ENCODE data around the gene RRM1.
A peak's percentile ranks its signal among the peaks of the same experiment; 100 is the strongest.
"Not testable (repeated sequence)": the region's sequence is repeated elsewhere in the genome, so short reads cannot be mapped to it uniquely, and the experiment has no call there.

Gene RRM1

DNA sequence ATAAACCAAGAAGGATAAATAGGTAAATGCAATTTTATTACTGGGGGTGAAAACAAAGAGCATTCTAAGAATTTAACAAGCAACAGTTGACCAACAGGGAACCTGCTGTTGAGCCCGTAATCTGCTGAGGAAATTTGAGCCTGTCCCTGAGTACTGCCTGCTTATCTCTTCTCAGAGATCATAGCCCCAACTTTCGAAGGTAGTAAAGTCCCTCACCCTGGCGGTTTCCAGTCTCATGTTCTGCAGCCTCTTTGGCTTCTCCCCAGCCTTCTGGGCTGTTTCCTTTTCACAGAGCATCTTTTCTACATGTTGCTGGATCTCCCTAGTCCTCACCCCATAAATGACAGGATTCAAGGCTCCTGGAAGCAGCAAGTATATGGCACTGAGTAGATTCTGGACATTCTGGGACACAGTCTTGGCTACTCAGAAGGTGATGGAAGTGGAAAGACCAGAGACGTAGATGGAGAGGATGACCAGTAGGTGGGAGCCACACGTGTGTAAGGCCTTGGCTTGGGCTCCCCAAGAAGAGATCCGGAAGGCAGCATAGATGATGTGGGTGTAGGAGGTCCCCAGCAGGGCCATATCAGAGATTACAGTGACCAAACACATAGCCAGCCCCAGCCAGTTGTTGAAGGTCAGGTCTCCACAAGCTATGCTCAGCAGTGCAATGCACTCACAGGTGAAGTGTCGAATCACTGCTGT, 51.6 kb downstream of the RRM1 start:
- no peak for DNase-seq

DNA sequence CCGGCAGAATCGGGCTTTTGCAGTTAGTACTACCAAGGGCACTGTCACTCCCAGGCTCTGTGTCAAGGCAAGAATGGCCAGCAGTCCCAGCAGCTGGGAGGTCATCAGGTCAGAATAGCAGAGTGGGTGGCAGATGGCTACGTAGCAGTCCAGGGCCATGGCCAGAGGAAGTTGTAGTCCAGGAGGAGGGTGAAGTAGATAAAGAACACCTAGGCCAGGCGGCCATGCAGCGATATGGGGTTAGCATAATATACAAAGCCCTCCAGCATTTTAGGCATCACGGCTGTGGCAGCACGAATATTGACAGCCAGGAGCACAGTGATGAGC, 52.1 kb downstream of the RRM1 start:
- DNase-seq: no peak

DNA sequence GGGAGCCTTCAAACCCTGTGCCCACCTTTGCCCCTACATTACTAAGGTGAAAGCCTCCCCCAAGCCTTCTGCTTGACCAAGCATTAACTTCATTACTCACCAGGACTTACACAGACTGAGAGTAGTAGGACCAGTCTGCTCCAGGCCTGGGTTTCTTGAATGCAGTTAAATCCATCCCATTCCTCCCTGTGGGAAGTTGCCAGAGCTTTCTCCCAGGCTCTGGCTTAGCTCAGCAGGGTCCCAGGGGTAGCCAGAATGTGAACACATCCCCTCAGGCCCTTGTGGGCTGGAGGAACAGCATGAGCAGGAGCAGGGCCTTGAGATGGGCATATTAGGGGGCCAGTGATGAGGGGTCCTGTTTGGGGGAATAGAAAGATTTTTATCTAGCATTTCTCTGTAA, 59.9 kb downstream of the RRM1 start:
- no peak for DNase-seq

DNA sequence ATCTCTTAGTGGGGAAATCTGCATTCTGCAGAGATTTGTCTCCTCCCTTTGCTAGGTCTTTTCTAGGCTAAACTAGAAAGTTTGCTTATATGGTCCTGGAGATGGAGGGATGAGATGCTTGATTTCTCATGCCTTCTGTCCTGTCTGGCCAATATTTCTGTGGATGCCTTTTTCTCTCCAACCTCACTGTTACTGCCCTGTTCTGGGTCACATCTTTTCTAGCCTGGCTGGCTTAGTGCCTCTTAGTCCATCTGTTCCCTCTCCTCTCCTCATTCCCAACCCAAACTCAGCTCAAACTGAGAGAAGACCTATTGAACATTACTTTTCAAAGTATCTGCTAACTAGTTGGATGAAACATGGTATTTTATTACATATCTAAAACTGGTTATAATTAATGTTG, 62.0 kb downstream of the RRM1 start:
- no peak for DNase-seq

DNA sequence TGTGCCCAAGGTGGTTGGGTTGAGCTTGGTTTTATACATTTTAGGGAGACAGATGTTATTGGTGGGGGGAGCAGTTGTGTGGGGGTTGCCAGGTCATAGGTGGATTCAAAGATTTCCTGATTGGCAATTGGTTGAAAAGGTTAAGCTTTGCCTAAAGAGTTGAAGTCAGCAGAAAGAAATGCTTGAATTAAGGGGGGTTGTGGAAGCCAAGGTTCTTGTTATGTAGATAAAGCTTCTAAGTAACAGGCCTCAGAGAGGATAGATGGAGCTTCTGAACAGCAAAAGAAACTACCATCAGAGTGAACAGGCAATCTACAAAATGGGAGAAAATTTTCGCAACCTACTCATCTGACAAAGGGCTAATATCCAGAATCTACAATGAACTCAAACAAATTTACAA, 64.2 kb downstream of the RRM1 start:
- not testable (repeated sequence) for DNase-seq

DNA sequence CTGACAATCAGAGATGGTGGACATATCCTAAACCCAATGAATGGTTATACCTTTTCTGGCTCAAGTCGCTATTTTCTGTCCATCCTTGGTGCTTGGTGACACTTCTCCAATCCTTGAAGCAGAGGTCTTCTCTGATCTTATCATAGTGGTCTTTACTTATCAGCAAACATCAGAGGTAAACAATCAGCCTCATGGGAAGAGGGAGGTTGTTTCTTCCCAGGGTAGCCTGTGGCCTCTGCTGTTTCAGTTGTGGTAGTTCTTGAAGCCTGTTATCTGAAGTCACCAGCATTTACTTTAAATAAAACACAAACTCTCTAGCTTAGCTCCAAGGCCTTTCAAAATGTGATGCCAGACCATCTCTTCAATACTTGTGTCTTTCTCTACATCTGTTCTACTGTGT, 66.7 kb downstream of the RRM1 start:
- DNase-seq: no peak

DNA sequence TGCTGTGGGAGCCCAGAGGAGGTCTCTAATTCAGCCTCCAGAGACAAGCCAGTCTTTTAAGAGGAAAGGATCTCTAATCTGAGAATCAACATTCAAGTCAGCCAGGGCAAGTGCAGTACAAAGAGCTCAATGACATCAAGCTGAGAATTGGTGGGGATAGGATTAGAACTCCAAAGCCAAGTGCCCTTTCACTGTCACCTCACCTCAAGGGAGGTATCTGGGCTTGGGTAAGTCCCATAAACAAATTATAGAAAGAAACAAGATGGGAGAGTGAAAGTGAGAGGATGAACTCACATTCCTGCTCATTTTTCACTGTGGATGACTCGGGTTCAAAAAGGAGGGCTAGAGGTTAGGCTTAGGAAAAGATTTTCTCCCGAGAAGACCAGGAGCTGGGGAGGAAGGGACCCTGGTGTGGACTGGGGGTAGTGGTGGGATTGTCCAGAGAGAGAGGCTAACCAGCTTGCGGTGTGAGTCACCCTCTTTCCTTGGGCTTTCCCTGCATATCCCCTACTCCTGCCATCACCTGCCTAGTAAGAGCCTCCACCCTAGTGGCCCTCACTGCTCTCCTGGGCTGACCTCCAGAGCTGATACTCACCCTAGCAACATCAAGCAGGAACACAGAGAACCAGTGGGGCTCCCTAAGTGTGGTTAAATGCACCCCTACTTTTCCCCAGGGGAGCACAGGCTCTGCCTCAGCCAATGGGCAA, 70.4 kb downstream of the RRM1 start:
- DNase-seq: no peak

DNA sequence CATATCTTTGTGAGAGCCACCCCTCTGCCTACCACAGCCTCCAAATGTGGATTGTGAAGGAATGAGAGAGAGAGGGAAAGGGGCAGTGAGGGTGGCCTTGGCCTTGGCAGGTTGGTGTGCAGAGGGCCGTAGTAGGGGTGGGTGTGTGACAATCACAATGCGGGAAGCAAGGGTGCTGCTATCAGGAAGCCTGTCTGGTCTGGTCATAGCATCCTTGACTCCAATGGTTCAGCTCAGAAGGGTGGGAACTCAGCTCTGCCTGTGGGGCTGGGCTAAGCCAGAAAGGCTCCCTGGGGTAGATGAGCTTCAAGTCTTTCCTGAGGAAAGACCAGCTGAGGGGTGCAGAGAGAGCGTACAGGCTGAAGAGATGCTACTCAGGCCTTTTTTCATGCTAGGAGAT, 72.7 kb downstream of the RRM1 start:
- no peak for DNase-seq

DNA sequence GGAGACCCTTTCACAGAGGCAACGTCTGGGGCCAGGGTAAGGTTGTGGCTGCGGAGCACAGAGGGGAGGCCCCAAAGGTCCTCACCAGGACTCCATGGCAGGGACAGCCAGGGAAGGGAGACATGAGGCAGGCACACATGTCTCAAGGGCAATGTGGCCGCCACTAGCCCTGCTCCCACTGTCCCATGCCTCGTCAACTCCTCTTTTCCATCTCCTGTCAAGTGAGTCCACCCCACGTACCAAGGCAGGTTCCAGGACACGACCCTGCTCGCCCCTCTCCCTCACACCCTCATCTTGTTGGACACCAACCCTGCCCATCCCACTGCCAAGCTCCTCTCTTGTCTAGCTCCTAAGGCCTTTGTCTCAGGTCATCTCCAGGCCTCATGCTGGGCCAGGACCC, 73.2 kb downstream of the RRM1 start:
- DNase-seq: no peak

DNA sequence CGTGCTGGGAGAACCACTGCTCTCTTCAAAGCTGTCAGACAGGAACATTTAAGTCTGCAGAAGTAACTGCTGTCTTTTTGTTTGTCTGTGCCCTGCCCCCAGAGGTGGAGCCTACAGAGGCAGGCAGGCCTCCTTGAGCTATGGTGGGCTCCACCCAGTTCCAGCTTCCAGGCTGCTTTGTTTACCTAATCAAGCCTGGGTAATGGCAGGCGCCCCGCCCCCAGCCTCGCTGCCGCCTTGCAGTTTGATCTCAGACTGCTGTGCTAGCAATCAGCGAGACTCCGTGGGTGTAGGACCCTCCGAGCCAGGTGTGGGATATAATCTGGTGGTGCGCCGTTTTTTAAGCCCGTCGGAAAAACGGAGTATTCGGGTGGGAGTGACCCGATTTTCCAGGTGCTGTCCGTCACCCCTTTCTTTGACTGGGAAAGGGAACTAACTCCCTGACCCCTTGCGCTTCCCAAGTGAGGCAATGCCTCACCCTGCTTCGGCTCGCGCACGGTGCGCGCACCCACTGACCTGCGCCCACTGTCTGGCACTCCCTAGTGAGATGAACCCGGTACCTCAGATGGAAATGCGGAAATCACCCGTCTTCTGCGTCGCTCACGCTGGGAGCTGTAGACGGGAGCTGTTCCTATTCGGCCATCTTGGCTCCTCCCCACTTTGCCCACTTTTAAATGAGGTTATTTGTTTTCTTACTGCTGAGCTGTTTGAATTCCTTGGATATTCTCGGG, 81.2 kb downstream of the RRM1 start:
- not testable (repeated sequence) for DNase-seq

DNA sequence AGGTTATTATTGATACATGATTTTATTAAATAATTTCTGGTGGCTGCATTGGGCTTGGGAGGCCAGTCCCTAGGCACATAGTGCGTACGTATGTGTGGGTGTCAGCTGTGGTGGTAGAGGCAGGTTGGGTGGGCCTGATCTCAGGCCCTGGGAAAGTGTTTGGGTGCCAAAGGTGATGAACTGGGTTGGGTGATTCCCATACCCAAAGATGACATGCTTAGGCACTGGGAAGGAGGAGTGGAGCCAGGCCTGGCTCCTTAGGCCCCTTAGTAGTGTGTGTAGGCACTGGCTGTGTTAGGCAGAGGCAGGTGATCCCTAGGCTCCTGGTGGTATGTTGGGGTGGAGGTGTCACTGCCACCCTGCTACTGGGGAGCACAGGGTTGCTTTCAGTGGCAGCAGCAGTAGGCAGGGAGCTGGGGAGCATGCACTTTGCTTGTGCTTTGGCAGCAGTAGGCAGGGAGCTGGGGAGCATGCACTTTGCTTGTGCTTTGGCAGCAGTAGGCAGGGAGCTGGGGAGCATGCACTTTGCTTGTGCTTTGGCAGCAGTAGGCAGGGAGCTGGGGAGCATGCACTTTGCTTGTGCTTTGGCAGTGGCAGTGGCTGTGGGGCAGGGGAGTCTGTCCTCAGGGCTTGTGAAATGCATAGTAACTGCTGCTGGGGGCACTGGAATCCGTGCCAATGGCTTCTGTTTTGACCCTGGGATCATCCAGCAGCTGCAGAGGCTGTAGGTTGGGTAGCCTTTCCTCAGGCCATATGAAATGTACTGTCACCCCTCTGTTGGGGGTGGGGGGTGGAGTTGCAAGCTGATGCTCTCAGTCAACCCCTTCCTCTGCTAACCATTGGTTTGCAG, 84.4 kb downstream of the RRM1 start:
- DNase-seq: no peak

DNA sequence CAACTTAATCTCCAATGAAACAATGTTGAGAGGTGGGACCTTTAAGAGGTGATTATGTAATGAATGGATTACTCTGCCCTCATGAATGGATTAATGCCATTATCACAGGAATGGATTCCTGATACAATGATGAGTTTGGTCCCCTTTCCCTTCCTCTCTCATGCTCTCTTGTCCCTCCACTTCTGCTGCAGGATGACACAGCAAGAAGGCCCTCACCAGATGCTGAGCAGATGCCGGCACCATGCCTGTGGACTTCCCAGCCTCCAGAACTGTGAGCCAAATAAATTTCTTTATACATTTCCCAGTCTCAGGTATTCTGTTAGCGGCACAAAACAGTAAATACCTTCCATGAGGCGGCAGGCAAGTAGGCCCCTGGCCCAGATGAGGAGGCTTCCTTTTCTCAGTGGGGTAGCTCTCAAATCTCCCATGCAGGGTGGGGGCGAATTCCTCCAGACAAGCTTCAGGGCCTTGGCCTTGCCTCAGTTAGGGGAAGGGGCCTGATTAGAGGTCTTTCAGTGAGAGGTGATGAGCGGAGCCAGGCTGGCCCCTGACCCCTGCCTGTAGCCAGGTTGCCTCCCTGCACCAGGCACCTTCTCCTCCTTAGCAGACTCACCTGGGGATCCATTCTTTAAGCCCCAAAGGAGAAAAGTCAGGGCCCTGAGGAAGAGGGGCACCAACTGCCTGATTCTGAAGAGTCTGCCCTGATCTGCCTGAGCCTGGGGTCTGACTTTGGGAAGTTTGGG, 86.0 kb downstream of the RRM1 start:
- DNase-seq: no peak

DNA sequence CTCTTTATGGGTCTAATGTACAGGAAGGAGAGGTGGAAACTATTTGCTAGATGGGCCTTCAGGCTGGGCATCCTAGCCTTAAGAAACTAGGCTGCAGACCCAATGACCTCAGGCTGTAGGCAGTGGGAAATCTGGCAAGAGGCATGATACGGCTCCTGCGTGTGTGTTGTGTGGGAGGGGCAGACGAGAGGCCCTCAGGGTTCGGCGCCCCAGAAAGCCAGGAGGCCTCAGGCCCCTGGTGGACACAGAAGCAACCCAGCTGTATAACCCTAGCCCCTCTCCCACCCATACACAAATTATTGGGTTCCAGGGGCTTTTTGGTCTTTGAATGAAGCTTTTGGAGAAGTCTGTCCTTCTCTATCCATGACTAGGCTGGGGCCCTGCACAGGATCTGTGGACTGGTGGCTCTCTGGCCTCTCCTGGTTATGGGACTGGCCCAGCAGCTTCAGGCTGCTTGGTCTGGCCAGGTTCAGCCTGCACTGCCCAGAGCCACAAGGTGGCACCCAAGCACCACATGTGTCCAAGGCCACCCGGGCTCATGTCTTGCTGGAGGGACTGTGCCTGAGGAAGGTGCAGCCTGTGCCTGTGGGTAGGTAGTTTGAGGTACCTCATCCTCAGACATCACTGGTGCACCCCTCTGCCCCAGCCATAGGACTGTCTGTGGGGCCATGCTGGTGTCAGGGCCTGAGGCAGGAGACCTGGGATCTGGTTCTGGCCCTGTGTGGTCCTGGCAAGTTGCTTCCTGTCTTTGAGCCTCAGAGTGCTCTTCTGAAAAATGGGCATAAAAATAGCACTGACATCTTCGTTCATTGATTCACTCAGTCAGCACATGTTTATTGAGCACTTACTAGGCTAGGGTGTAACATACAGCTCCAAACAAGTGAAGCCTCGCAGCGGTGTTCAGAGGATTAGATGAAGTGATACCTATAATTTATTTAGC, 87.5 kb downstream of the RRM1 start:
- peak; percentile 10 for DNase-seq

DNA sequence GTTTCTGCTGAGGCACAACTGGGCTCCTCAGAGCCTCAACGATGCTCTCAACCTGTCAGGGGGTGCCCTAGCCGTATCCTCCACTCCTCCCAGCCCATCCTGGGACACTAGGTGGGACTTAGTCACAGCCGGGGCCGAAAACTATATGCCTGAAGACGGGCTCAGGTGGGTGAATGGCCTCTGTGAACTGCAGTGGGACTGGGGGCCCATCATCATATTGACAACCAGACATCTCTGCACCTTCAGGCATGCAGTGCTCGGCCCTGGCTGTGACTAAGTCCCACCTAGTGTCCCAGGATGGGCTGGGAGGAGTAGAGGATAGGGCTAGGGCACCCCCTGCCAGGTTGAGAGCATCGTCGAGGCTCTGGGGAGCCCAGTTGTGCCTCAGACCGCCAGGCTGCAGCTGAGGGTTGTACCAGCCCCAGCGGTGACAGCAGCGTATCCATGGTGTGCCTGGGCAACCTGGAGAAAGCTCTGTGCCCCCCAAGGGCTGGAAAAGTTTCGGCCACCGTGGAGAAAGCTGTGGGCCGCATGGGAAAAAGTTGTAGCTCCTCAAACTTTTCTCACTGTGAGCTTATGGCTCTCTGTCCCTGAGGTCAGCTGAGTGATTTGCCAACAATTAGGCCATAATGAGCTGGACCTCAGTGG, 88.9 kb downstream of the RRM1 start:
- DNase-seq: no peak

DNA sequence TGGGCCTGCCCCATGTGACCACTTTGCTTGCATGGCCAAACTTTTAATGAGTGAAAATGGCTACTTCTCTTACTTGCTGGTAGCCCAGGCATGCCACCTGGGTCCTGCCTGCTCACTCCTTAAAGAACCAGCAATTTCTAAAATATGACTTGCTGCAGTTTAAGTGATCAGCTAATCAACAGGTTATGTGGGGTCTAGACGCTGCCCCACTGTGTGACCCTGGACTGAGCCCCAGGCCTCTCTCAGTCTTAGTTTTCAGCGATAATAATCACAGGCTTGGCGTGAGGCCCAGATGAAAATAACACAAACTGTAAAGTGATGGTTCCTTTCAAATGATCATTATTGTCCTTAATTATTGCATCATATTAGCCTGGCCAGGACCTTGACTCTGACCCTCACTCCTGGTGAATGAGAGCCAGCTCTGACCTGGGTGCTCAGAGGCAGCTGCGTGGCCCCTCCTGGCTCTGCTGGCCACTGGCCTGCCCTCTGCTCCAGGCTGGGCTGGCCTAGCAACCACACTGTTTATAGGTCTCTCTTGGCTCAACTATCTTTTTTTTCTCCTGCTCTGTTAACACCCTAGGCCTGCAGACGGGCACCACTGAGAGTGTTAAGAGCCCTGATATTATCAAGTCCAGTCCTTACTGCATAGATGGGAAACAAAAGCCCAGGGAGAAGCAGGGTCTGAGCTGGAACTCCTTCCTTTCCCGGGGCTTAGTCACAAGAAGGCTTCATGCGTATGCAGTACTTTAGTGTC, 89.7 kb downstream of the RRM1 start:
- DNase-seq: no peak

DNA sequence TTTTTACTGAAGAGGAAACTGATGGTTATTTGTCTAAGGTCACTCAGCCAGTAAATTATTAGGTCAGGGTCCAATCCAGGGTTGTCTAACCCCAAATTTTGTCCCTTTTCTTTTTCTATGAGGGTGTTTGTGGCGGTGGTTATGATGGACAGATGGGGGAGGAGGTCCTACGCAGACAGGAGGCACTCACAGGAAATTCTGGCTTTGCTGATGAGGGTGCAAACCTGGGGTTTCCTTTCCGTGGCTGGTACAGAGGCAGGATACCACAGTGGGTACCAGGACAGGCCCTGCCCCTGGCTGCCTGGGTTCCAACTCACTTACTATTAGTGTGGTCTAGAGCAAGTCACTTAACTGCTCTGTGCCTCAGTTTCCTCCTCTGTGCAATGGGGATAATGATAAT, 91.0 kb downstream of the RRM1 start:
- no peak for DNase-seq

DNA sequence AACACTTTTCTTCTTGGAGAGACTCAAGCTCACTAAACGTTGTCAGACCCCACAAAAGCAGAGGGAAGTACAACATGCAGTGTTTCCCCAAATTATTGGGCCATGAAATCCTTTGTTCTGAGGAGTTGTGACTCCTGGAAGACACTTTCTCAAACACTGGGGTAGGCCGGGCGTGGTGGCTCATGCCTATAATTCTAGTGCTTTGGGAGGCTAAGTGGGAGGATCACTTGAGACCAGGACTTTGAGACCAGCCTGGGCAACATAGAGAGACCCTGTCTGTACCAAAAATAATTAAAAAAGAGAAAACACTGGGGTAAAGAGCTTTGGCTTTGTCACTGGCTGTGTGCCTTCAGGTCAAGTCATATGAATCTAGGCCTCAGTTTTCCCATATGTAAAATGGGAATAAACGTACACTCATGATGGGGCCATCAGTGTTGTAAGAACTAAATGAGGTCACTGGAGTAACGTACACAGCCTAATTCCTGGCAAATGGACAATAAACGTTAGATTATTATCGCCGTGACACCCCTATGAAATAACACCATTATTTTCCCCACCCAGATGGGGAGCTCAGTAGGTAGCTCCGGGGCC, 92.0 kb downstream of the RRM1 start:
- no peak for DNase-seq

DNA sequence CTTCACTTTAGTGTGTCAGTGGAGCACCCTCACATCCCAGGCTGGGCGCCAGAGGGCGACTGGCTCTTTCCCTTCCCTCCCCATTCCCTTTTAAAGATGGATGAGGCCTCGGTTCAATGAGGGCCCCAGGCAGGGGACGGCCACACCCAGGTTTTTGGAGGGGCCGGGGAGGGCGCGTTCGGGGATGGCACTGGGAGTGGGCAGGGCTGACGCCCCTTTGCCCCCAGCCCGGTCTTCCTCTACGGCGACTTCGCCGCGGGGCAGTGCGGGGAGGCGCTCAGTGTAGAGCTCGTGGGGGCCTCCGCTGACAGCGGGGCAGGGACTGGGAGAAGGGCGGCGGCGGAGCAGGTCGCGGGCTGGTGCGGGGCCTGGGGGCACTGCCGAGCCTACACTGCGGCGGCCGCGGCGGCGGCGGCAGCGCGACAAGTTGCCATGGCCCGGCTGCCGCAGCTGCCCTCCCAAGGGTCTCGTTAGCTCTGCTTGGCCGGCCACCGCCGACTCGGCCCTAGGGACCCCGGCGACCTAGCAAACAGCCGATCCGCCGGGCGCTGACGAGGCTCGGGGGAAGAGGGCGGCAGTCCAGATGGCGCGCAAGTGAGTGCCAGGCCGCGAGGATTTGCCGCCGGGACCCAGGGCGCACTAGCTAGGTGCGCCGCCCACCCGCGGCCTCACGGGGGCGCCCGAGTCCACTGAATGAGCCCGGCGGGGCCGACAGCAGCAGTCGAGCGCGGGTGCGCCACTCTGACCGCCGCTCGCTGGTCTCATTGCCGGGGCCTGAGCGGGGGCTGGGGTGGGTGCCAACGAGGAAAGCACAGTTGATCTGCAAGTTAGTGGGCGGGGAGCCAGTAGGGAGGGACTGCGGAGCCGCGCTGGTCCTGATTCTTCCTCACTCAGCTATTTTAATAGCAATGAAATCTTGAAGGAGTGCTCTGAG, 92.7 kb downstream of the RRM1 start:
- DNase-seq: peak; percentile 83

Data from activated CD4-positive, alpha-beta T cell treated with anti-CD3 and anti-CD28 coated beads, Interleukin-2, amount 50 U/mL, for 1 hour (primary cell).